ENCODE measurements around the gene CCDC107.

GRCh38 chr9:35696520-35697215 lies 38.6 kb downstream of the CCDC107 start:
- TF ChIP-seq, protein P1, sequence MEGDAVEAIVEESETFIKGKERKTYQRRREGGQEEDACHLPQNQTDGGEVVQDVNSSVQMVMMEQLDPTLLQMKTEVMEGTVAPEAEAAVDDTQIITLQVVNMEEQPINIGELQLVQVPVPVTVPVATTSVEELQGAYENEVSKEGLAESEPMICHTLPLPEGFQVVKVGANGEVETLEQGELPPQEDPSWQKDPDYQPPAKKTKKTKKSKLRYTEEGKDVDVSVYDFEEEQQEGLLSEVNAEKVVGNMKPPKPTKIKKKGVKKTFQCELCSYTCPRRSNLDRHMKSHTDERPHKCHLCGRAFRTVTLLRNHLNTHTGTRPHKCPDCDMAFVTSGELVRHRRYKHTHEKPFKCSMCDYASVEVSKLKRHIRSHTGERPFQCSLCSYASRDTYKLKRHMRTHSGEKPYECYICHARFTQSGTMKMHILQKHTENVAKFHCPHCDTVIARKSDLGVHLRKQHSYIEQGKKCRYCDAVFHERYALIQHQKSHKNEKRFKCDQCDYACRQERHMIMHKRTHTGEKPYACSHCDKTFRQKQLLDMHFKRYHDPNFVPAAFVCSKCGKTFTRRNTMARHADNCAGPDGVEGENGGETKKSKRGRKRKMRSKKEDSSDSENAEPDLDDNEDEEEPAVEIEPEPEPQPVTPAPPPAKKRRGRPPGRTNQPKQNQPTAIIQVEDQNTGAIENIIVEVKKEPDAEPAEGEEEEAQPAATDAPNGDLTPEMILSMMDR (IDR thresholded peaks at IDR 0.05): peak; percentile 76 to 94 (median 93)
- TF ChIP-seq POLR2AphosphoS5 (IDR thresholded peaks at IDR 0.05): peak; percentile 86 to 90
